Peyer's patch (tissue), 4 donors: ENCODE data around the gene CNTN5. TPM values are rescaled to one million over a fixed set of nuclear protein-coding genes. Genes with fewer than 3 reads are reported as not detected.

Source experiments
- DNase-seq, 3 donors: peaks; one replicate each; pipeline ENCODE4 v3.0.0-alpha.2; 2017 to 2019
- H3K27ac ChIP-seq, 4 donors: fragments of 200-600 bp; sonication (generic); one replicate each; pipeline ENCODE4 v1.5.1; 2016 to 2019
- H3K27me3 ChIP-seq, 2 donors: fragments of 200-600 bp; sonication (generic); one replicate each; pipeline ENCODE4 v1.5.1; 2019
- H3K36me3 ChIP-seq, 3 donors: fragments of 200-600 bp; sonication (generic); one replicate each; pipeline ENCODE4 v1.5.1; 2016 to 2019
- H3K4me1 ChIP-seq, 4 donors: fragments of 200-600 bp; sonication (generic); one replicate each; pipeline ENCODE4 v1.5.1; 2016 to 2019
- H3K4me3 ChIP-seq, 4 donors: fragments of 200-600 bp; sonication (generic); 1 replicate in 3 of 4; 2 replicates in 1 of 4; pipeline ENCODE4 v1.5.1; 2016 to 2019; ENCODE audit warnings: mild to moderate bottlenecking in 1 of 4
- H3K9me3 ChIP-seq, 4 donors: fragments of 200-600 bp; sonication (generic); one replicate each; pipeline ENCODE4 v1.5.1; 2016 to 2019; ENCODE audit warnings: mild to moderate bottlenecking in 1 of 4
- POLR2A ChIP-seq, 2 donors: fragments of 450-650 bp; IDR thresholded peaks; one replicate each; pipeline ENCODE4 v1.5.1; 2017; ENCODE audit warnings: antibody characterized with exemption in 2 of 2, mild to moderate bottlenecking in 2 of 2, moderate library complexity in 2 of 2
- total RNA-seq, 4 donors: library from RNA; depleted of rRNA; stranded (reverse); fragments of >200 nt; gene quantifications; one replicate each; pipeline ENCODE4 v1.1.0, GENCODE V29; 2016
- TF ChIP-seq, protein P1 (sequence below), 6 experiments: fragments of 450-650 bp in 4 of 6; fragments of 200-600 bp in 2 of 6; sonication (generic) in 1 of 6; IDR thresholded peaks; one replicate each; pipeline ENCODE4 v1.5.1; 2017 to 2019; ENCODE audit warnings: antibody characterized with exemption in 6 of 6, mild to moderate bottlenecking in 3 of 6, moderate library complexity in 1 of 6

The CNTN5 gene
- total RNA-seq, 4 donors from 2014 or later: not detected

DNA sequence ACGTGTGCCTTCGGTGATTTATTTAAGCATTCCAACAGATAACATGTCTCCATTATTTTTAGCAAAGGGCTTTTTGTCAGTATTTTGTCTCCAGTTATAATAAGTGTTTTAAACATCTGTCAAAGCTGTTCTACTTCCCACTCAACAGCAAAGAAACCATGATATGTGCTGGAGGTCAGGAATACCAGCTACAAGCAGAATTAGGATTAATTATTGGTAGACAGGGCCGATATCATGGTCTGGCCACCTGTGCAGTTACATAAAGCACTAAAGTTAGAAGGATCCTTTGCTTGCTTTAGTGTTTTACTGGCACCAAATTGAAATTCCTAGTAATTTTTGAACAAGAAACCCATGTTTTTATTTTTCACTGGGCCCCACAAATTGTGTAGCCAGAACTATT lies 1075.1 kb downstream of the CNTN5 start:
- no peak for DNase-seq
- no peak for TF ChIP-seq POLR2A (IDR thresholded peaks at IDR 0.05)
- TF ChIP-seq, protein P1, sequence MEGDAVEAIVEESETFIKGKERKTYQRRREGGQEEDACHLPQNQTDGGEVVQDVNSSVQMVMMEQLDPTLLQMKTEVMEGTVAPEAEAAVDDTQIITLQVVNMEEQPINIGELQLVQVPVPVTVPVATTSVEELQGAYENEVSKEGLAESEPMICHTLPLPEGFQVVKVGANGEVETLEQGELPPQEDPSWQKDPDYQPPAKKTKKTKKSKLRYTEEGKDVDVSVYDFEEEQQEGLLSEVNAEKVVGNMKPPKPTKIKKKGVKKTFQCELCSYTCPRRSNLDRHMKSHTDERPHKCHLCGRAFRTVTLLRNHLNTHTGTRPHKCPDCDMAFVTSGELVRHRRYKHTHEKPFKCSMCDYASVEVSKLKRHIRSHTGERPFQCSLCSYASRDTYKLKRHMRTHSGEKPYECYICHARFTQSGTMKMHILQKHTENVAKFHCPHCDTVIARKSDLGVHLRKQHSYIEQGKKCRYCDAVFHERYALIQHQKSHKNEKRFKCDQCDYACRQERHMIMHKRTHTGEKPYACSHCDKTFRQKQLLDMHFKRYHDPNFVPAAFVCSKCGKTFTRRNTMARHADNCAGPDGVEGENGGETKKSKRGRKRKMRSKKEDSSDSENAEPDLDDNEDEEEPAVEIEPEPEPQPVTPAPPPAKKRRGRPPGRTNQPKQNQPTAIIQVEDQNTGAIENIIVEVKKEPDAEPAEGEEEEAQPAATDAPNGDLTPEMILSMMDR (IDR thresholded peaks at IDR 0.05): no peak

DNA sequence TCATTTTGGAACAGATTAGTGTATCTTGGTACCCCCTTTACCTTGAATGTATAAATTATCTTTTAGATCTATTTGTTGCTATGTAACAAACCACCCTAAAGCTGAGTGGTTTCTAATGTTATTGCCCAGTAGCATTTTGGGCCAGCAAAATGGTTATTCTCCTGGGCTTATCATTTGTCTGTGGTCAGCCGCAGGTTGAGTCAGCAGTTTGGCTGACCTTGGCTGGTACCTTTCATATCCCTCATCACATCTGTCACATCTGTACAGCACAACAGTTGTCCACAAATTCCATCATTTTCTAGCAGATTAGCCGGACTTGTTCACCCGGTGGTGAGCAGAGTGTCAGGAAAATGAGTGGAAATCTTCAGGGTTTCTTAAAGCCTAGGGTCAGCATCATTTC lies 1077.8 kb downstream of the CNTN5 start:
- Histone ChIP-seq H3K4me3 (no peak overlapping the region), H3K27me3 (no peaks in the 10 kb centered on the region), H3K4me1 (no peaks in the 10 kb centered on the region), H3K27ac (no peak overlapping the region), H3K36me3 (no peaks in the 10 kb centered on the region), H3K9me3 (no peaks in the 10 kb centered on the region)
- no peak for DNase-seq
- TF ChIP-seq POLR2A (IDR thresholded peaks at IDR 0.05): no peak
- TF ChIP-seq, protein P1 (IDR thresholded peaks at IDR 0.05): no peak

More for the DNA sequence above, 1075.1 kb downstream of the CNTN5 start:
- Histone ChIP-seq H3K4me1 (no peaks in the 10 kb centered on the region), H3K27ac (no peak overlapping the region), H3K4me3 (no peak overlapping the region), H3K36me3 (no peaks in the 10 kb centered on the region), H3K9me3 (no peaks in the 10 kb centered on the region), H3K27me3 (no peaks in the 10 kb centered on the region)

DNA sequence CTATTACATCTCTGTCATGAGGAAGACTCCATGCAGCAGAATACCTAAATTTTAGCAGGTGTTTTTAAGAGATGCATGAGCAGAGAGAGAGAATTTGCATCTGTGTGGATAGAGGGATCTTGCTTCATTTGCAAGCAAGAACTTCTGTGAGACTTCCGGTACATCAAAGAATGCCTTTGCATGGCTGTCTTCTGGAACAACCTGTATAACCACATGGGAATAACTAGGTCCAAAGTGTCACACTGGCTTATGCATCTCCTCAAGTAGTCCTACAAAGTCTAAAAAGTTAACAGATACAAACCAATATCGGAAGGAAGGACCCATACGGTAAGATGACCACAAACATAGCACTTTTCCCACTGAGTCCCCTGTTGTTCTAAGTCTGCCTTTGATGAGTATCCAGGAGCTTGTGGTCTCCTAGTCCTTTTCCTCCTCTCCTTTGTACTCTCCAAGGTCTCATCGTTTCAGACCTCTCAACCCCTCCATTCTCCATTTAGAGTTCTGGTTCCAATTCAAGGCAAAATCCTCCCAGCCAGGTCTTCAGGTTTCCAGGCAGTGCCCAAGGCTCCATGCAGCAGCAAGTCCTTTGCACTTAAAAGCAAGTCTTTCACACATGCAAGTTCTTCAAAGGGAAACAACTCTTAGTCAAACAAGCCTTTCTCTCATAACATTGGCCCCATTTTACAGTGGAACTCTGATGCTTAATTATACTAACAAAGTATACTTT lies 1084.7 kb downstream of the CNTN5 start:
- Histone ChIP-seq H3K36me3 (no peaks in the 10 kb centered on the region), H3K27ac (no peak overlapping the region), H3K4me1 (no peaks in the 10 kb centered on the region), H3K4me3 (no peak overlapping the region), H3K9me3 (no peaks in the 10 kb centered on the region), H3K27me3 (no peaks in the 10 kb centered on the region)
- no peak for TF ChIP-seq POLR2A (IDR thresholded peaks at IDR 0.05)
- TF ChIP-seq, protein P1 (IDR thresholded peaks at IDR 0.05): no peak
- DNase-seq: no peak

DNA sequence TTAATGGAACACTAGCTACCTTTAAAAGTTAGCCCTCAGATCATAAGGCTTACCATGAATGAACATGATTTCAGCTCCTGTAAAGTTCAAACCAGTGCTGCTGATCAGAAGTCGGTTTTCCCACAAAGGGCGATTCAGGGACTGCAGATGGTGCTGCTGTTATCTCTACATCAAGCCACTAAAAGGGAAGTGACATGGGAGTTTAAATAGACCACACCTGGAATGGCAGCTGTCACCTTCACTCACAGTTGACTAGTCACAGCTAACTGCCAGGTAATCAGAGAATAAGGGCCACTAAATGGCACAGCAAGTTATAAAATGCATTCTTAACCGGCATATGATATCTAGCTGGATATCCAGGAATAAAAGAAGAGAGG lies 1085.2 kb downstream of the CNTN5 start:
- DNase-seq: no peak
- Histone ChIP-seq H3K9me3 (no peaks in the 10 kb centered on the region), H3K4me1 (no peaks in the 10 kb centered on the region), H3K36me3 (no peaks in the 10 kb centered on the region), H3K4me3 (no peak overlapping the region), H3K27me3 (no peaks in the 10 kb centered on the region), H3K27ac (no peak overlapping the region)
- TF ChIP-seq, protein P1 (IDR thresholded peaks at IDR 0.05): no peak
- no peak for TF ChIP-seq POLR2A (IDR thresholded peaks at IDR 0.05)

DNA sequence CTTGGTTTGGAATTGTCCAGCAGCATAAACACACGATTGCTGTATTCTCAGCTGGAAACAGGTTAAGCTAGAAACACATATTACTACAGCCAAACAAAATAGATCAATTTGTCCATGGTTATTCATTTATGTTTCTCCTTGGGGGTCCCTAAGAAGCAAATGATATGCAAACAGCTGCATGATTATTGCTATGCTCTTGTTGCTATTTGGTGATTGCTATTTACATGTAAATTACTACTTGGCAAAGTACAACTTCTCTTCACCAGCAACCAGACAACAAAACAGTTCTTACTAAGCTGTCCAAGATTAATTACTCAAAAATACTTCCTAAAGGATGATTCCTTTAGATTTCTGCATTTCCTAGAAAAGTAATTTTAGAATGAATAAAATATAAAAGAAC lies 1098.4 kb downstream of the CNTN5 start:
- no peak for DNase-seq
- no peak overlapping the region for H3K4me3 ChIP-seq
- H3K27me3 ChIP-seq: no peaks in the 10 kb centered on the region
- H3K9me3 ChIP-seq: no peaks in the 10 kb centered on the region
- H3K4me1 ChIP-seq: no peaks in the 10 kb centered on the region
- H3K36me3 ChIP-seq: no peaks in the 10 kb centered on the region
- H3K27ac ChIP-seq: no peak overlapping the region
- TF ChIP-seq, protein P1 (IDR thresholded peaks at IDR 0.05): no peak
- no peak for TF ChIP-seq POLR2A (IDR thresholded peaks at IDR 0.05)
